NCI-H82 treated with DMSO at 0.1 percent for 48 hours (cell line): ENCODE results near the gene SARDH.
A peak's percentile ranks its signal among the peaks of the same experiment; 100 is the strongest.

Experiments used
- DNase-seq: peaks from one replicate; lab custom pipeline; 2025; ENCODE audit not compliant: unreplicated experiment; lab: John Stamatoyannopoulos, UW

The SARDH gene

DNA sequence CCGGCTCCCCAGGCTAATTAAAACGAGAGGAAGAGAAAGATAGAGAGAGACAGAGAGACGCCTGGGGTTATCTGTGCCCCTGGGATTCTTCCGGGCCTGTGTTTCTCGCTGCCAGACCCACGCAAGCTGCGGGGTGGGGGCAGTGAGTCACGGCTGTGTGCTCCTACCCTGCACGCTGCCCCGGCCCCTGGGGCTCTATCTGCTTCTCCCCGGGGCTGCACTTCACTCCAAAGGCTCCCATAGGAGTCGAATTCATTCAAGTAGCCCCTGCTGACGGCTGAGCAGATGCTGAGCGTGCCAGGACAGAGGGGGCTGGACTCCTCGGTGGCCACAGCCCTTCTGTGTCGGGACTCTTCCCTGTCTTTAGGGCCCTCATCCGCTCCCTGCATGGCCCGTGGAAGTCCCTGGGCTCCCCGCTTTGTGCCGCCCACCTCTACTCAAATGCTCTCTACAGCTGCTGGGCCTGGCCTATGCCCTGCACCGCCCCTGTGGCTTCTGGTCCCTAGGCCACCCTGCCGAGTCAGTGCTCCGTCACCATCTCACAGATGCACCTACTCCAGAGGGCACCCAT, 22.8 kb downstream of the SARDH start:
- no peak for DNase-seq

DNA sequence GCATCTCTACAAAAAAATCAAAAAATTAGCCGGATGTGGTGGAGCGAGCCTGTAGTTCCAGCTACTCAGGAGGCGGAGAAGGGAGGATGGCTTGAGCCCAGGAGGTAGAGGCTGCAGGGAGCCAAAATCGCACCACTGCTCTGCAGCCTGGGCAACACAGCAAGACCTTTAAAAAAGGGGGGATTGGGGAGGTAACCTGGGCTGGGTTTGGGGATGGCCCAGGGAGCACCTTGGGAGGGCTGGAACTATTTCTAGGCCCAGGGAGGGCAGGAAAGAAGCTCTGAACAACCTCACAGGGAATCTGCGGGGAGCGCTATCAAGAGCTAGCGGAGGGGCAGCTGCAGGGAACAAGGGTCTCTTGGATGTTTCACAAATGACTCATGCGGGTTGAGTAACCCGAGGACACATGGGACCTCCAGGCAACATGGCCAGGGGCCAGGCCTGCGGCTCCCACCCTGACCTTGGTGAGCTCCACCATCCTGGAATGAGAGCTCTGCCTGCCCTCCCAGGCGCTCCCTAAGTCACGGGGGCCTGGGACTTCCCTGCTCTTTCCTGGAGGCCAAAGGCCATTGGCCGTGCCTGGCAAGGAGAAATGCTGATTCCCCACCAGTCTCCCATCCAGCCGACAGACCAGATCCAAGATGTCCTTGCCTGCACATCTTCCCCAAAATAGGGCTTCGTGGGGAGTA, 23.4 kb downstream of the SARDH start:
- DNase-seq = no peak

DNA sequence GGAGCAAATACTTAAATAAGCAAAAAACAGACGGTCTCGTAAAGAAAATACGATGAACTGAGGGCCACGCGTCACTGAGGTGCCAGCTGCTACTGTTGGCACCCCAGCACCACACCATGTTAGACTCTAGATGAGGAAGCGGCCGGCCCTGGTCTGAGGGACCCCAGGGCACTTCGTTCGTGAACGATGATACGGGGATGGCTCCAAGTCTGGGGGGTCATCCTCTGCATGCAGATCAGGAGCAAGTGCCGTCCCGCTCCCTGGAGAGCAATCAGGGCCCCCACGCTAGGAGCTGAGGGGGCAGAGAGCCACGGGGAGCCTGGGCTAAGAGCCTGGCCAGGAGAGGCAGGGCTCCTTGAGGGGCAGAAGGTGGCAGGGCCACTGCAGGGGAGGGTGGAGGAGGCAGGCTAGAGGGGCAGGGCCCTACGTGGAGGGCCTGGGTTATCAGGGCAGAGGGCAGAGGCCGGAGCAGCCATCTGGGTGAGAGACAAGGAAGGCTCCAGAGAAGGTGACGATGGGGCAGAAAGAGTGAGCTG, 24.1 kb downstream of the SARDH start:
- no peak for DNase-seq

DNA sequence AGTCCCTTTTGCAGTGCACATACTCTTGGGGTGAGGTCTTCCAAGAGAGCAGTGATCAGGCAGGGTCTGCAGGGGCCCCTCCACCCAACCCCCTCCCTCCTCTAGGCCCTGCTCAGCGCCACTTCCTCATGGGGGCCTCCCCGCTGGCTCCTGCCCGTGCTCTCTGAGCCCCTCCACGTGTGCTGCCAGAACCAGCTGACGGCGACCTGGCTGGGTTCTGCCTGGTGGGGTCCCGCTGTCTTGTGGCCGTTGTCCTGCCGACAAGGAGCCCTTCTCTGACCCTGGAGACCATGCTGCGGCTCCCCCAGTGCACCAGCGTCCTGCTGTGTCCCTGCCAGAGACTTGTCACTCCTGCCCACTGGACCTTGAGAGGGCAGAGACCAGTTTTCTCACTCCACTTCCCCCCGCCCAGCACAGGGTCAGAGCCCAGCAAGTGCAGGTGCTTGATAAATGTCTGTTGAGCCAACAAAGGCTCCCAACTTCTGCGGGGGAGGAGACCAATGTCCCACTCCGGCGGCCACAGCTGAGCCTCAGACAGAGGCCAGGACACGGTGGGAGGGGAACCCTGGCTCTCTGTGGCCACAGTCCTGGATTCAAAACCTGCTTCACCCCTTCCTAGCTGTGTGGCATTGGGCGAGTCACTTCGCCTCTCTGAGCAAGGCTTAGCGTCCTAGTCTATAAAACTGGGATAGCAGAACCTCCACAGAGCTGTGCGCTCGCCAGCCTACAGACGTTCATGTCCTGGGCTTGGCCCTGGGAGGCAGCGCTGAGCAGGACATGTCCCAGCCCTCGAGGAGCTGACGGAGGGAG, 24.8 kb downstream of the SARDH start:
- no peak for DNase-seq

DNA sequence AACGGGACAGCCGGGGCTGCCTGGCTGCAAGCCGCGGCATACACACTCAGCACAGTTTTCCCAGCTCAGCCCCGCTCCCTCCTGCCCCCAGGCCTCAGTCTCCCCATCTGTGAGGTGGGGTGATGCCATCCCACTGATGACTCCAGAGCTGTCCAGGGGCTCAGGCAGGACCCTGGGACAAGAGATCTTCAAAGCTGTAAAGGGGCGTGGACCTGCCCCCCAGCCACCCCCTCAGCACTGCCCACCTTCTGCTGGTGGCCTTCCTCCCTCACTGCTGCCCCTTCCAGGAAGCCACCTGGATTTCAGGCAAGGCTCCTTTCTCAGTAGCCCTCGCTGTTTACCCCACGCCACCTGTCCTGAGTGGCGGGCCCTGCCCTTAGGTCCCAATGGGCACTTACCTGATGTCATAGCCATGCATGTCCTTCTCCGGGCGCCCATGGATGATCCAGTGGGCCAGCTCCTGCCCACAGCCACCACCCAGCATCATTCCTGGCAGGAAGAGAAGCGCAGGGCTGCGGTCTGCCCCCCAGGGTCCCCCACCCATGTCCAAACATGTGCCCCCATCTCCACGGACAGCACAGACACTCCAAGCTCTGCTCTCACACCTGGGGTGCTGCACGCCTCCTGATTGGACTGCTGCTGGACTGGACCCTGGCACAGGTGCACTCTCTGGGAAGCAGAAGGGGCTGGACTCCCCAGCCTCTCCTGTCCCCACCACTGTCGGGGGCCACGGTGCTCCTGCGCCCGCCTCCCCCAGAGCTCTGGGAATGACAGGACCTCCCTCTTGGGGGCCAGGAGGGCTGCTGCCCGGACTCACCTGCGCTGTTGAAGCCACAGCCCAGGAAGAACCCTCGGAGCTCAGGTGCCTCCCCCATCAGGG, 25.7 kb downstream of the SARDH start:
- DNase-seq = no peak

DNA sequence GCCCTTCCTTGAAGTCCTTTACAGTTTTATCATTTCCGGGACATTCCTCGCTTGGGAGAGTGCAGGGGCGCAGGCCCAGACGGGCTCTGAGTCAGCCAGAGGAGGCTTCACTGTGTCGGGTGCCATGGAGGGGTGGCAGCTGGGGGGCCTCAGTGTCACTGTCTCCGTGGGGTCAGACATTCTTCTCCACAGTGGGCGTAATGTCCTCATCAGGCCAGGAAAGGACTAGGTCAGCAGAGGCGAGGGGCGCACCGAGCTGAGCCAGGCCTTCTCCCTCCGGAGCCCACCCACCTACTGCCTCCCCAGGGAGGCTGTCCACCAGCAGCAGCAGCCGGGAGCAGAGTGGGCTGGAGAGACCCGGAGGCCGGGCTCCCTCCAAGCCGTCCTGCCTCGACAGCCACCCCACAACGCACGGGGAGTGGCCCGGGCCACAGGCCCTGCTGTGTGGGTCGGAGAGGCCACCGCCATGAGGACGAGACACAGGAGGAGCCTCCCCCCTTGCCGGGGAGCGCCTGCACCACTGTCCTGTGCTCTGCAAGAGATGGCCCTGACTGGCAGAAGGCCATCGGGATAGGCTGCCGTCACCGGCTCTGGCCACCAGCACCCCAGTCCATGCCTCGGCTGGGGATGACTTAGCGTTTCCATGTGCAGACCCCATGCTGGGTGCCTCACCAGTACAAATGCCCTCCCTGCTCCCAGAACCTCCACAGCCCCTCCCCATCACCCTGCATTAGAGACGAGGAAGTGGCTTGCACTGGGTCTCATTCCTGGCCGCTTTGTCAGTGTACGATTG, 26.5 kb downstream of the SARDH start:
- DNase-seq = no peak

DNA sequence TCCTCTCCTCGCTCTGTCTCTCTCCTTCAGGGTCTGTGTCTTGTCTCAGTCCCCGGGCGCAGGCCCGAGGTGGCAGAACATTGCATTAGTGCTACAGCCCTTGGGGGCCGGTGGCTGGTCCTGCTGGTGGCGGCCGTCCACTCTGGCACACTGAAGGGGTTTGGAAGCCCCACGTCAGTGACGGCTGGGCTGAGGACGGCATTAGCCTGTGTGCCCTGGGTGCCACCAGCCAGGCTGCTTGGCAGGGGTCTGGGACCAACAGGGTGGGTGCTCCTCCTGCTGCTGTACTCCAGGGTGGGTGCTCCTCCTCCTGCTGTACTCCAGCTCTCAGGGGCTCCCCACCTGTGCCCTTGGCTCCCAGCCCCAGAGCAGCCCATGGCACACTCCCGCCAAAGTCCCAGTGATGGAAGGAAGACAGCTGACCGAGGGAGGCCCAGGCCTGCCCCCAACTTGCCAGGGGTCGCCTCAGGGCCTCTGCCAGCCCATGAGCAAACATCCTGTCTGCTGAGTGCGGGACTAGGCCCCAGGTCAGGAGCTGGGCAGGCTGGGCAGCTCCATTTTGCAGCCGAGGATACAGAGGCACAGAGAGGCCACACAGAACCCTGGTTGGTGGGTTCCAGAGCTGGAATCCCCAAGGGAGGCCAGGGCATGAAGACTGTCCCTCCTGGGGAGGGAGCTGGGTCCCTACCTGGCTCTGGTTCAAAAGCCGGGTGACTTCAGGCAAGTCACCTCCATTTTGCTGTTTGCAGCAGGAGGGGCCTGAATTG, 27.3 kb downstream of the SARDH start:
- DNase-seq = no peak

DNA sequence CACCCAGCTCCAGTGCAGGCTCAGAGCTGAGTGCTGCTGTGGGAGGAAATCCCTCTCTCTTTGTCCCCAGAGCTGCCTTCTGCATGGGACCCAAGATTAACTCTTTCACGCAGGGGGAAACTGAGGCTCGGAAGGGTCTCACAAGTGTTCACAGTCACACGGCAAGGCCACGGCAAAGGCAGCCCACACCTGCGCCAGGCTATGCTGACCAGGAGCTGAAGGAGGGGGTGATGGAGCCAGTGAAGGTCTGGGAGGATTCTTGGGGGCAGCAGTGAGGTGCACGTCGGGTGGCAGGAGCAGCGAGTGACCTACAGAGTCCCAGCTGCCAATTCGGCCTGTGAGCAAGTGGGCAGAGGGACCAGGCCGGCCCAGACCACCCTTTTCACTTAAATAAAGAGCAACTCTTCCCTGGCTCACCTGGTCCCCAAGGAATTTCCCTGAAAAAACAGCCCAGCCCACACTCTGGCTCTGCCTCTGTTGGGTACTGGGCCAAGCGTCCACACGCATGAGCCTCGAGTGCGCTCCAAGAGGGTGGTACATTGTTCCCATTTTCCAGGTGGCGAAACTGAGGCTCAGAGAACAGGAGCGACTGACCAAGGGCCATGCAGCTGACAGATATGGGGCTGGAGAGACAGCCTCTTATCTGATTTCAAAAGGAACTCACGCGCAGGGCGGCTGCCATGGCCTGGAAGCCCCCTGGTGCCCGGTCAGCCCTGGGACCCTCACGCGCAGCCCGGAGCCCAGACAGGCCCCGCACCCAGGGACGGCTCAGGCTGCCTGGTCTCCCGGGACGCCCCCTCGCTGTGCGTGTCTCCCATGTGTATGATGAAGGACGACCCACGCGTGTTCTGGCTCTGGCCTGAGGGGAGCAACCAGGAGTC, 28.2 kb downstream of the SARDH start:
- DNase-seq = no peak

DNA sequence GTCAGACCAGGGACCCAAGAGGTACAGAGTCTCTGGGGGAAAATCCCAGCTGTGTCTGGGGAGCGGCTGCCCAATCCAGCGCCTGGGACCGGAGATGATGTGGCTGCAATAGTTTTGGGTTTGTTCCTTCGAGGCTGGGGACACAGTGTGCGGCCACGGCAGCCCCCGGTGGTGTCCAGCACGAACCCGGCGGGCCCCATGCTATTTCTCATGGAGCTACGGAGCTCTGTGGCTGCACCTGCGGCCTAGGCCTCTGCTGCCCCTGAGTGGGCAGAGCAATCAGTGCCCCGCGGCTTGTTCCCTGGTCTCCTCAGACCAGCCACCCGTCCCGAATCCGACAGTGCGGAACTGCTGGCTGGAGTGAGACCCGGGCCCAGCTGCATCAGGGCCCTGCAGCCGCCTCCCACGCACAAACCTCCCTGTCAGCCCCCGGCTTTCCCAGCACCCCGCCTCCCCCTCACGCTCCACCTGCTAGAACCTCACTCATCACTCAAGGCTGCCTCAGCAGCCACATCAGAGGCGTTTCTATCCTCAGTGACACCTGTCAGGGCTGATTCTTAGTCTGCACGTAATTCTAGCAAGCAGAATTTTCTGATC, 29.0 kb downstream of the SARDH start:
- DNase-seq = peak; percentile 75

DNA sequence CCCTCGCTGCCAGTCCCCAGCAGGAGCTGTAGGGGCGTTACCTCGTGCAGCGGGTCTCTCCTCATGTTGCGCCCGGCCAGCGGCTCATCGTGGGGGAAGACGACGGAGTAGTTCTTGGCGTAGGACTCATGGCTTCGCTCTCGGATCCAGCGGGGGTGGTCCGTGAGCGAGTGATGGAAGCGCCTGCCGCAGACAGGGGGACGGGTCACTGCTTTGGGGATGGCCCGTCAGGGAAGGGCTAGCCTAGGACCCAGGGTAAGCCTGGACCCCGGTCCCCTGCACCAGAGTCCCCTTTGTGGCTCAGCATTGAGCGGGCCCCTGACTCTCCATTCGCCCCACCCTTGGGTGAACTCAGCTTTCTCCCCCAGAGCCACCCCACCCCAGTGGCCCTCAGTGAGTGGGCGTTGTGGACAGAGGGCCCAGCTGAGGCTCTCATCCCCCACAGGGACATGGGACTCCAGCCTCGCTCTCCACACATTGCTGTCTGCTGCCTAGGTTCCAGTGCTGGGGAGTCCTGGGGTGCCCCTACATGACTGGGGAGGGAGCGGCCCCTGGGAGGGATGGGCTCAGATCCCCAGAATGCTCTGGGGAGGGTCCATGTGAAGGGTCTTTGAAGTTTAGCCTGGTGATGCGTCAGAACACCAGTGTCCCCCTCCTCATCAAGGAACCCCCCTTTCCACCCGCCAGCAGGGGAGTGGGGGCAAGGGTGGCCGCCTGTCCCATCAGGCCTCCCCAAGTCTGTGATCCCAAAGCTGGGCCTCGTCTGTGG, 29.7 kb downstream of the SARDH start:
- DNase-seq = no peak

DNA sequence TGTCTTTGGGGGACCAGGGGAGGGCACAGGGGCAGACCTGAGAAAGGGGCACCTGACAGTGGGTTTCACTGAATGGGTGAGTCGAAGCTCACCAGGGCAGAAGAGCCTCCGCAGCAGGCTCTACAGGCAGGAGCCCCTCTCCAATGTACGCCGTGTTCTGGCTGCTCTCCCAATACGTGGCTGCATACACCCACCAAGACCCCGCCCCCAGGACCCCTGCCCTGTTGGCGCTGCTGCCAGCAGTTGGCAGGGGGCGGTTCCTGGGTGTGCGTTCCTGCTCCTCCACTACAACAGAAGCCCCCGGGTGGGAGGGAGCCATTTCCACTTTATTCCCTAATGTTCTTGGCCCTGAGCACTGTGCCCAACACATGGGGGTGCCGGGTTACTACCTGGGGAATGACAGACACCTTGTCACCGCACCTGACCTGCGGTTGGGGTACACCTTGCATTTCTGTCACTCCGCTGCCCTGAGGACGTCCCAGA, 30.3 kb downstream of the SARDH start:
- no peak for DNase-seq

DNA sequence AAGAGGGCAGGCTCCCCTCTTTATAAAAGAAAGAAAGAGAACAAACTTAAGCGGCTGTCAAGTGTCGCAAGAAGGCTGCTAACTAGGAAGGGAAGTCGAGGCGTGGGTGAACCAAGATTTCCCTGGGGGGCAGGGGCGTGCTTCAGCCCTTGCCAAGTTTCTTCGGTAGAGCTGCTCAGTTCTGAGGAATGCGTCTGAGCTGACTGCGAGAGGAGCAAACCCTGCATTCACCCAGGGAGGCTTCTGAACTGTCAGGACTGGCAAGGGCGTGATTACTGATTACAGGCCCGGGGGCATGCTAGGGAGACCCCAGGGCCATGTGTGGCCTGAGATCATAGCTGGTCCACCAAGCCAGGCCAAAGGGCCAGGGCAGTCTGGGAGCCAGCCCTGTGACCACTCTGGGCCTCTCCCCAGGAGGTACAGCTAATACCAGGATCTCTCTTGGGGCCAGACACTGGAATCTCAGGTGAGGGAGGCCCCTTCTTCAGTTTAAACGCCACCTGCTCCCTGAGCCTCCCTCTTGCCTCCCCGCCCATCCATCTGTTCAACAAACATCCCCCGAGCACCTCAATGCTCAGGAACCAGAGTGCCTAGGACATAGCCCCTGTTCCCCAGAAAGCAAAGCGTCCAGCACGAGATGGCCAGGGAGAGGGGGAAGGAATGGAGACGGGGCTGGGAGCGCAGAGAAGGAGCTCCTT, 30.9 kb downstream of the SARDH start:
- no peak for DNase-seq

DNA sequence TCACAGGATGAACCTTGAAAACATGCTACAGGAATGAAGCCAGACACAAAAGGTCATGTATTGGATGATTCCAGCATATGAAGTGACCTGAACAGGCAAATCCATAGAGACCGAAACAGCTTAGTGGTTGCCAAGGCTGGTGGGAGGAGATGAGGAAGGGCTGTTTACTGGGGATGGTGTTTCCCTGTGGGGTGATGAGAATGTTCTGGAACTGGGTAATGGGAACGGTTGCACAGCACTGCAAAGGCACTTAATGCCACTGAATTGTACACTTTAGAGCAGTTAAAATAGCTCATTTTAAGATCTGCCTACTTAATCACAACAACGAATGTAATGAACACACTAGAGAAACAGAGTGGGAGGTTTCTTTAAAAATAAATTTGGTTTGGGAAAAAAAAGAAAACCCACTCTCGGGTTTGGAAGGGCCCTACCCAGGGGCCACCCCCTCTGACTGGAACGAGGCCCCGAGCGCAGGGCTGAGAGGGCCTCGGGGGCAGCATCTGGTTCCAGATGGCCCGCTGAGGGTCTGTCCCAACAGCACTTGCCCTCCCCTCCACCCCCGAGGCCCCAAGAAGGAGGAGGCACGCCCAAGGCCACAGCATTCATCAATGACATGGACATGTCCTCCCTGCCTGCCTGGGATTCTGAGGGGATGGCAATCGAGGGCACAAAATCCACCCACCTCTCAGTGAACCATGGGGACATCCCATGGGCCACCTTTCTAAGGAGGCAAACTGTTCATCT, 31.7 kb downstream of the SARDH start:
- no peak for DNase-seq

DNA sequence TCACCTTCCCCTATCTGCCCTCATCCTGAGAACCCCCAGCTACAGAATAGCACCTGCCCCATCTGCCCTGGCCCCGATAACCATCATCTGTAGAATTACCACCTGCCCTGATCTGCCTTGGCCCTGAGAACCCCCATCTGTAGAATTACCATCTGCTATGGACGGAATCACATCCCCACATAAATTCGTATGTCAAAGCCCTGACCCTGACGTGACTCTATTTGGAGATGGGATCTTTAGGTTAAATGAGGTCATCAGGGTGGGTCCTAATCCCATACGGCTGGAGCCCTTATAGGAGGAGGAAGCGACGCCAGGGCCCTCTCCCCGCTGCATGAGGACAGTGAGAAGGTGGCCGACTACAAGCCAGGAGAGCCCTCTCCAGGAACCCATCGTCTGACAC, 32.6 kb downstream of the SARDH start:
- peak; percentile 77 for DNase-seq

DNA sequence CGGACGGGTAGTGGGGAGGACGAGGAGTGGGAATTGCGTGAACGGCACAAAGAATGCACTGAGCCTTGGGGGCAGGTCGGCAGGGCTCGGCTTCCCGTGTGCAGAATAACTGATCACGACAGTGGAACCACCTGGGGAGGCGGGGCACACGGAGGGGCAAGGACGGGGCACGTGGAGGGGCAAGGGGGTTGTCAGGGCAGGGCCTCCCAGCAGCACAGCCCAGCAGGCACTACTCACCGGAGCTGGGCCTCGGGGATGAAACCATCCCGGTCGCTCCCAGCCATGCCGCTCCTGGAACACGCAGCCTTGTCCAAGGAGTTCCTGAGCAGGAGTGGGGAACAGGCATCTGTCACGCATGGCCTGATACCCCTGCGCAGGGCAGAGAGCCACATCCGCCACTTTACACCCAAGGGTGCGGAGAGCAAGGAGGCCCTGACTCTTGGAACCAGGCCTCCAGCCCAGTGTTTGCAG, 33.4 kb downstream of the SARDH start:
- DNase-seq = no peak
